GM12892 (cell line): ENCODE results near the gene HSPB6.

Experiments used
- DNase-seq: peaks from one replicate; pipeline ENCODE4 v3.0.0; 2011; ENCODE audit not compliant: insufficient read length
- FAIRE-seq: peaks from 2 replicates; lab custom pipeline; 2011; peaks lifted over from hg19 to GRCh38; lab: Jason Lieb, UNC
- POLR2A ChIP-seq: IDR thresholded peaks from 2 replicates; pipeline ENCODE4 v1.6.1; 2011; ENCODE audit warnings: low read depth, low read length, control low read depth
- POLR2AphosphoS5 ChIP-seq: IDR thresholded peaks from 2 replicates; pipeline ENCODE4 v1.6.1; 2011; ENCODE audit warnings: low read depth, low read length, control low read depth
- TAF1 ChIP-seq: IDR thresholded peaks from 2 replicates; pipeline ENCODE4 v1.6.1; 2011; ENCODE audit warnings: low read depth, mild to moderate bottlenecking, control low read depth, low read length, borderline replicate concordance

The HSPB6 gene

GRCh38 chr19:35712567-35713505 lies 44.0 kb downstream of the HSPB6 start:
- DNase-seq (peak; percentile 73), FAIRE-seq (peak; percentile 94)
- TF ChIP-seq POLR2AphosphoS5 (peak; percentile 96), TAF1 (peak; percentile 90), POLR2A (peak; percentile 79)

- peak; percentile 95 for FAIRE-seq
- DNase-seq, result peak; percentile 33
- peak; percentile 53; the same call in 1 of the 2 replicates for TF ChIP-seq POLR2A
- peak; percentile 79 for TF ChIP-seq POLR2AphosphoS5
- TF ChIP-seq TAF1, result peak; percentile 17; the same call in 1 of the 2 replicates
Observed at GRCh38 chr19:35710784-35711723, 45.8 kb downstream of the HSPB6 start.

GRCh38 chr19:35708391-35708790 lies 48.4 kb downstream of the HSPB6 start:
- TF ChIP-seq TAF1 (no peak), POLR2AphosphoS5 (no peak), POLR2A (no peak)
- no peak for FAIRE-seq

More at GRCh38 chr19:35708391-35708790, 48.4 kb downstream of the HSPB6 start:
- DNase-seq, result no peak
